HepG2 (cell line): ENCODE data around the gene SNX15. TPM values are rescaled to one million over a fixed set of nuclear protein-coding genes. Genes with fewer than 3 reads are reported as not detected.

Experiments
- ATF3 ChIP-seq: sonication (generic); formaldehyde crosslinking; IDR thresholded peaks from 2 replicates; pipeline ENCODE4 v1.4.0; 2020; ENCODE audit warnings: missing genetic modification reagents
- ETV5 ChIP-seq: IDR thresholded peaks from 2 replicates; pipeline ENCODE4 v1.6.1; 2018; ENCODE audit warnings: missing biosample characterization, missing genetic modification reagents, inconsistent platforms, borderline replicate concordance
- HINFP ChIP-seq: sonication (generic); formaldehyde crosslinking; IDR thresholded peaks from 2 replicates; pipeline ENCODE4 v1.4.0; 2020; ENCODE audit warnings: low read depth, mild to moderate bottlenecking, missing genetic modification reagents
- IRF9 ChIP-seq: sonication (generic); formaldehyde crosslinking; IDR thresholded peaks from 2 replicates; pipeline ENCODE4 v1.8.0; 2022; ENCODE audit warnings: missing genetic modification reagents, mild to moderate bottlenecking, borderline replicate concordance
- KDM1A ChIP-seq: IDR thresholded peaks from 2 replicates; pipeline ENCODE4 v1.6.1; 2016; ENCODE audit warnings: missing compliant biosample characterization
- KDM3A ChIP-seq: IDR thresholded peaks from 2 replicates; pipeline ENCODE4 v1.6.1; 2018; ENCODE audit warnings: low read depth, missing compliant biosample characterization
- MLXIP ChIP-seq: sonication (generic); formaldehyde crosslinking; IDR thresholded peaks from 2 replicates; pipeline ENCODE4 v1.9.0; 2021; ENCODE audit warnings: missing genetic modification reagents, borderline replicate concordance
- NR2F6 ChIP-seq, 2 experiments: IDR thresholded peaks; 2 replicates each; pipeline ENCODE4 v1.6.1; 2016; ENCODE audit warnings: antibody characterized with exemption in 1 of 2, mild to moderate bottlenecking in 1 of 2
- NRL ChIP-seq: sonication (generic); formaldehyde crosslinking; IDR thresholded peaks from 2 replicates; pipeline ENCODE4 v1.5.0; 2020; ENCODE audit warnings: missing genetic modification reagents, mild to moderate bottlenecking, moderate library complexity, borderline replicate concordance
- SCMH1 ChIP-seq: sonication (generic); formaldehyde crosslinking; IDR thresholded peaks from 2 replicates; pipeline ENCODE4 v1.9.0; 2021; ENCODE audit warnings: missing genetic modification reagents, mild to moderate bottlenecking, borderline replicate concordance
- SRSF9 ChIP-seq: fragments of 200-400 bp; formaldehyde crosslinking; IDR thresholded peaks from 2 replicates; pipeline ENCODE4 v1.6.1; 2018; ENCODE audit warnings: borderline replicate concordance, mild to moderate bottlenecking, low read depth, low read length; ENCODE audit not compliant: insufficient read depth, poor library complexity, severe bottlenecking
- THYN1 ChIP-seq: sonication (generic); formaldehyde crosslinking; IDR thresholded peaks from 2 replicates; pipeline ENCODE4 v1.8.1; 2023; ENCODE audit warnings: low read depth, mild to moderate bottlenecking, moderate library complexity, missing genetic modification reagents, borderline replicate concordance
- ZFAT ChIP-seq: sonication (generic); formaldehyde crosslinking; conservative IDR thresholded peaks from 2 replicates; pipeline ENCODE4 v1.8.1; 2023; ENCODE audit warnings: missing genetic modification reagents, inconsistent platforms
- ZNF225 ChIP-seq: sonication (generic); formaldehyde crosslinking; IDR thresholded peaks from 2 replicates; pipeline ENCODE4 v1.4.0; 2020; ENCODE audit warnings: mild to moderate bottlenecking, missing genetic modification reagents
- ZNF274 ChIP-seq: sonication (generic); formaldehyde crosslinking; IDR thresholded peaks from 2 replicates; pipeline ENCODE4 v1.5.1; 2020; ENCODE audit warnings: mild to moderate bottlenecking, missing genetic modification reagents
- ZNF362 ChIP-seq: sonication (generic); formaldehyde crosslinking; IDR thresholded peaks from 2 replicates; pipeline ENCODE4 v1.4.0; 2020; ENCODE audit warnings: missing genetic modification reagents, mild to moderate bottlenecking, borderline replicate concordance
- ZNF724P ChIP-seq: sonication (generic); formaldehyde crosslinking; IDR thresholded peaks from 2 replicates; pipeline ENCODE4 v1.8.0; 2022; ENCODE audit warnings: missing genetic modification reagents, borderline replicate concordance
- ZNF770 ChIP-seq: sonication (generic); formaldehyde crosslinking; IDR thresholded peaks from 2 replicates; pipeline ENCODE4 v1.5.0; 2020; ENCODE audit warnings: mild to moderate bottlenecking, missing genetic modification reagents
- polyA plus RNA-seq, 8 experiments: library from polyadenylated mRNA; depleted of rRNA in 3 of 8; stranded (reverse) in 7 of 8; unstranded in 1 of 8; fragments of >200 nt; fragmentation: Illumina TruSeq in 4 of 8; extraction: Trizol in 4 of 8; gene quantifications; 2 replicates each; pipeline versions ENCODE4 v1.2.1 to v1.2.3, GENCODE V29; 2011 to 2016; ENCODE audit warnings: low read depth in 4 of 8, missing spikeins in 1 of 8, mixed read lengths in 1 of 8; ENCODE audit not compliant: insufficient read depth in 1 of 8
- total RNA-seq, 5 experiments: library from RNA; depleted of rRNA; stranded (reverse); fragments of >200 nt; fragmentation: Illumina TruSeq; extraction: Trizol; gene quantifications; 2 replicates each; pipeline ENCODE4 v1.2.3, GENCODE V29; 2016; ENCODE audit warnings: low read depth in 1 of 5

The SNX15 gene
- total and polyA plus RNA-seq, 2 of the 13 experiments (the other 11 are each of a cell fraction or from before 2014, with no cell fraction given): 19.1 to 22.6 TPM

GRCh38 chr11:65040847-65041622 lies 13.8 kb downstream of the SNX15 start, which contains the start of gene SAC3D1 (continued):
- TF ChIP-seq ZNF362 (CRISPR knock-in tag) (no peak), NR2F6 (IDR thresholded peaks at IDR 0.05) (no peak), NR2F6 (CRISPR knock-in tag; IDR thresholded peaks at IDR 0.05) (0 out of 2 replicates have a peak, but pooled peaks have one; percentile 23), HINFP (CRISPR knock-in tag) (0 out of 2 replicates have a peak, but pooled peaks have one; percentile 9), KDM1A (CRISPR knock-in tag) (no peak), SRSF9 (no peak), ETV5 (peak; percentile 21; the same call in 1 of the 2 replicates), IRF9 (CRISPR knock-in tag) (0 out of 2 replicates have a peak, but pooled peaks have one; percentile 19), ZNF225 (CRISPR knock-in tag) (no peak), THYN1 (no peak), ZNF274 (CRISPR knock-in tag) (peak; percentile 22; the same call in 1 of the 2 replicates), ZNF724P (CRISPR knock-in tag) (peak; percentile 63; the same call in 1 of the 2 replicates), SCMH1 (CRISPR knock-in tag) (no peak), NRL (CRISPR knock-in tag) (no peak; the same call in 1 of the 2 replicates), ZFAT (CRISPR knock-in tag) (no peak), ZNF770 (CRISPR knock-in tag) (peak; percentile 10; the same call in 1 of the 2 replicates), ATF3 (0 out of 2 replicates have a peak, but pooled peaks have one; percentile 6), KDM3A (CRISPR knock-in tag) (no peak), MLXIP (CRISPR knock-in tag) (no peak)
